Naive thymus-derived CD4-positive, alpha-beta T cell (primary cell): ENCODE data around the gene SLC38A1. TPM values are rescaled to one million over a fixed set of nuclear protein-coding genes. Genes with fewer than 3 reads are reported as not detected.
A peak's percentile ranks its signal among the peaks of the same experiment; 100 is the strongest.

Source experiments
- ATAC-seq: fragments of 150-1000 bp; cut with Tn5 transposase; 2 replicates; pipeline ENCODE4 v1.10.0; 2021; ENCODE audit warnings: mild to moderate bottlenecking, moderate library complexity
- CTCF ChIA-PET: fragments of 350-600 bp; sonication (Branson Sonifier 250); formaldehyde crosslinking; loops from one replicate; lab custom pipeline; 2021; ENCODE audit warnings: antibody characterized with exemption; lab: Charles Lee
- POLR2A ChIA-PET: fragments of 350-600 bp; sonication (Branson Sonifier 250); formaldehyde crosslinking; loops from one replicate; lab custom pipeline; 2021; ENCODE audit warnings: antibody characterized with exemption, inconsistent platforms; lab: Charles Lee
- DNase-seq, 9 donors: peaks; one replicate each; pipeline versions ENCODE4 v3.0.0 to v3.0.0-alpha.2; 2020 to 2022; ENCODE audit warnings: mixed read lengths in 1 of 9
- H3K27ac ChIP-seq: one replicate; pipeline ENCODE4 v1.7.0; 2013; ENCODE audit warnings: mild to moderate bottlenecking, low read depth, low read length, moderate library complexity
- H3K27me3 ChIP-seq, 2 donors: one replicate each; pipeline ENCODE4 v1.7.0; 2013; ENCODE audit warnings: low read length in 2 of 2, mild to moderate bottlenecking in 2 of 2, moderate library complexity in 2 of 2; ENCODE audit not compliant: control insufficient read depth in 2 of 2, insufficient read depth in 2 of 2
- H3K36me3 ChIP-seq, 3 experiments: 1 replicate in 2 of 3; 2 replicates in 1 of 3; pipeline ENCODE4 v1.7.0; 2013; ENCODE audit warnings: low read length in 3 of 3, mild to moderate bottlenecking in 3 of 3, moderate library complexity in 1 of 3; ENCODE audit not compliant: insufficient read depth in 3 of 3, control insufficient read depth in 2 of 3
- H3K4me1 ChIP-seq, 2 donors: one replicate each; pipeline ENCODE4 v1.7.0; 2013; ENCODE audit warnings: low read length in 2 of 2, mild to moderate bottlenecking in 2 of 2, moderate library complexity in 1 of 2; ENCODE audit not compliant: control insufficient read depth in 2 of 2, insufficient read depth in 2 of 2
- H3K4me3 ChIP-seq: 2 replicates; pipeline ENCODE4 v1.7.0; 2013; ENCODE audit warnings: mild to moderate bottlenecking, low read length
- H3K9me3 ChIP-seq, 3 experiments: 1 replicate in 2 of 3; 2 replicates in 1 of 3; pipeline ENCODE4 v1.7.0; 2013; ENCODE audit warnings: low read length in 3 of 3; ENCODE audit not compliant: control insufficient read depth in 2 of 3
- H3K27ac Mint-ChIP-seq, 9 donors: one replicate each; pipeline ENCODE4 v1.8.0; 2020 to 2022; ENCODE audit warnings: mixed read lengths in 9 of 9, mild to moderate bottlenecking in 8 of 9, moderate library complexity in 5 of 9, inconsistent platforms in 2 of 9
- H3K27me3 Mint-ChIP-seq, 5 donors: one replicate each; pipeline ENCODE4 v1.8.0; 2021 to 2022; ENCODE audit warnings: mixed read lengths in 5 of 5, mild to moderate bottlenecking in 1 of 5
- H3K36me3 Mint-ChIP-seq, 5 donors: one replicate each; pipeline ENCODE4 v1.8.0; 2020 to 2022; ENCODE audit warnings: mixed read lengths in 5 of 5, mild to moderate bottlenecking in 3 of 5, inconsistent platforms in 1 of 5
- H3K4me1 Mint-ChIP-seq, 7 donors: one replicate each; pipeline ENCODE4 v1.8.0; 2020 to 2022; ENCODE audit warnings: mixed read lengths in 7 of 7, mild to moderate bottlenecking in 3 of 7, inconsistent platforms in 1 of 7
- H3K4me3 Mint-ChIP-seq, 10 donors: one replicate each; pipeline ENCODE4 v1.8.0; 2020 to 2022; ENCODE audit warnings: mild to moderate bottlenecking in 10 of 10, mixed read lengths in 10 of 10, moderate library complexity in 6 of 10, inconsistent platforms in 2 of 10
- H3K9me3 Mint-ChIP-seq, 11 donors: one replicate each; pipeline ENCODE4 v1.8.0; 2020 to 2022; ENCODE audit warnings: mixed read lengths in 11 of 11, mild to moderate bottlenecking in 4 of 11, inconsistent platforms in 1 of 11, moderate library complexity in 1 of 11
- intact Hi-C, 2 donors: fragments of 100-400 bp; cut with micrococcal nuclease; formaldehyde crosslinking; loops; one replicate each; pipeline ENCODE4 v1.15.1; 2023
- polyA plus RNA-seq, 2 donors: library from polyadenylated mRNA; unstranded; fragments of 300-500 nt; fragmentation: Illumina TruSeq; gene quantifications; one replicate each; pipeline ENCODE4 v1.2.3, GENCODE V29; 2021
- total RNA-seq, 6 experiments: library from RNA in 5 of 6; stranded (reverse) in 5 of 6; gene quantifications; 1 replicate in 5 of 6; 2 replicates in 1 of 6; pipeline ENCODE4 v1.2.3 and lab custom pipeline; 2021 to 2026

Gene SLC38A1
- total and polyA plus RNA-seq, 7 experiments from 2014 or later, result 172 to 283 (median 249) TPM

DNA sequence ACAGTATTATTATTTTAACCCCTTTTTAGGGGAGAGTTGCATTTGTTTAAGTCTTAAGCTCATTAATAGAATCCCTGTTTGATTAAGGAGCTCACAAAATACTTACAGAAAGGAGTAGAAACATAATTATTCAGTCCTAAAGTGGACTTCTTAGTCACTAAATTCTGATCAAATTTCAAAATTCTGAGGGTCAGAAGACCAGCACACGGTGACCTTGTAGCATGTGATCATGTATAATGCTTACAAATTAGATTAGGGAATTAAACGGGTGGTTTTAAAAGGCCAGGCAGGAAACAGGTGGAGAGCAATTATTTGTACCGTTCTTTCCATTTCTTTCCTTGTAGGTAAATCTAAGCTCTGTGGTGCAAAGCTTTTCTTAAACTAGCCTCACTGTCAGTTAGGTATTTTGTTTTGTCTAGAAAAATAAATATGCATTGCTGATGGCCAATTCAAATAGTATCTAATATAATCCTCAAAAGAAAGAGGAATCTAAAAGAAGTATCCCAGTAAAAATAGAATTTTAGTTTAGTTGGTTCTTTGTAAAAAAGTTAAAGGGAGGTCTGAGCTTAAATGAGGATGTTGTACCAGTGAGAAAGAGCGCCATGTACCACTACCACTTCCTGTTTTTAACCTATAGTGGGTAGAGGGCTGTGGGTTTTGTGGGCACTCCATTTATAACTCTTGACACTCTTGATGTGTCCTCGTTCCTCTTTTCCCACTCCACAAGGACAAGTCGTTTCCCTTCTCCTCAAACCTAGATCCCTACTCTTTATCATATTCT is 51.1 kb downstream of the SLC38A1 start:
- ChIA-PET POLR2A (interaction anchor here (0.6 to 11.6 kb wide), 21 partner anchors 9 to 490 kb away, joined by 3 to 303 read pairs (median 4); partner anchors contain the start of gene SLC38A1), CTCF (interaction anchor here (0.6 to 3.3 kb wide), 9 partner anchors 10 to 1129 kb away, joined by 3 to 17 read pairs (median 3); partner anchors contain the start of gene SLC38A1)
- Mint-ChIP-seq H3K27me3 (no peaks in the 10 kb centered on the region), H3K4me1 (peaks cover 69 to 100% (median 98%) of the 10 kb centered on the region in 7 donors), H3K9me3 (no peaks in the 10 kb centered on the region), H3K36me3 (peaks cover 19 to 55% (median 25%) of the 10 kb centered on the region in 5 donors), H3K27ac (peak overlapping the region; percentile 89 to 100 (median 99)), H3K4me3 (peak overlapping the region; percentile 74 to 89 (median 81))
- no peaks in the 10 kb centered on the region for H3K9me3 ChIP-seq
- peaks cover 0 to 3% (median 0%) of the 10 kb centered on the region in 3 experiments for H3K36me3 ChIP-seq
- H3K27me3 ChIP-seq, result no peaks in the 10 kb centered on the region
- H3K4me3 ChIP-seq, result peak overlapping the region; percentile 41
- H3K27ac ChIP-seq, result peak overlapping the region; percentile 78
- intact Hi-C loops, result loop anchor here (1.0 to 10.0 kb wide), 10 partner anchors 7 to 1597 kb away; partner anchors contain the start of genes SLC38A2 (in 2 of the 2), ARID2 (in 1 of the 2), HDAC7 (in 1 of the 2) and RPAP3 (in 1 of the 2)
- peaks cover 95% of the 10 kb centered on the region in 2 donors for H3K4me1 ChIP-seq
- ATAC-seq, result peak; percentile 54
- DNase-seq, result peak in 8 of 9 donors; percentile 58 to 87 (median 84)

DNA sequence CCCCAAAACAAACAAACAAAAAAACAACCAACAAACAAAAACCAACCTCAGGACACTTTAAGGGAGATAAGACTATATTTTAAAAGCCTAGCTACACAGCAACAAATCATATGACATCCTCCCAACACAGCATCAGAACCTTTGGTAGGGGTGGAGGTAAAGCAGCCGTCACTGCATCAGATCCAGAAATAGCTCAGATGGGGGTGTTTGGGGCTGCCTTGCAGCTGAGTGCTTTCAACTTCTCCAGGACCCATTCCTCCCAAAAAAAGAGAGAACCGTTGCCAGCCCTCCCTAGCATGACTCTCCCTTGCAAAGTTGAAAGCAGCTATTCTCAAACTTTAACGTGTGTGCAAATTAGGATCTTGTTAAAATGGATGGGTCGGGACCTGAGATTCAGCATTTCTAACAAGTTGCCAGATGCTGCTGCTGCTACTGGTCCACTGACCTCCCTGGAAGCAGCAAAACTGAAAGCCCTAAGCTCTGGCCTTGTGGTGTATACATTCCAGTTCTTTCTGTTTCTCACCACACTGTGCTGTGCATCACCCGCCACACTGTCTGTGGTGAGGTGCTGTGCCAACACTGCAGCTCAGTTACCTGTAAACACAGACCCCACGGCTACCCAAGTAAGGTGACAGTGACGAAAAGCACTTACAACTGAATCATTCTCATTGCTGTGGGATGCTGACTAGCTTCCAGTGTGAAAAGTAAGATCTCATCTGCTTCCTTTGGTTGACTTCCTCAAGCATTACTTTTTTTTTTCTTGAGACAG is 54.0 kb downstream of the SLC38A1 start:
- Mint-ChIP-seq H3K9me3 (peaks cover 0 to 2% (median 0%) of the 10 kb centered on the region in 11 donors), H3K4me3 (peak overlapping the region; percentile 74 to 86 (median 84)), H3K27me3 (no peaks in the 10 kb centered on the region), H3K36me3 (peaks cover 23 to 64% (median 32%) of the 10 kb centered on the region in 5 donors), H3K27ac (peak overlapping the region; percentile 89 to 100 (median 99)), H3K4me1 (peaks cover 63 to 100% (median 98%) of the 10 kb centered on the region in 7 donors)
- peaks cover 0 to 5% (median 3%) of the 10 kb centered on the region in 3 experiments for H3K36me3 ChIP-seq
- intact Hi-C loops, result loop anchor here (1.0 to 10.0 kb wide), 15 partner anchors 36 to 1600 kb away; partner anchors contain the start of genes SCAF11 (in 2 of the 2), HDAC7 (in 1 of the 2) and RPAP3 (in 1 of the 2)
- peak; percentile 42 to 93 (median 89) for DNase-seq
- ATAC-seq, result peak; percentile 88
- ChIA-PET POLR2A (interaction anchor here (0.6 to 11.6 kb wide), 27 partner anchors 6 to 487 kb away, joined by 3 to 303 read pairs (median 4); partner anchors contain the start of gene SLC38A1), CTCF (interaction anchor here (0.6 to 1.6 kb wide), 6 partner anchors 10 to 1084 kb away, joined by 3 to 13 read pairs (median 4); partner anchors contain the start of gene SLC38A1)
- peaks cover 95% of the 10 kb centered on the region in 2 donors for H3K4me1 ChIP-seq
- peak overlapping the region; percentile 78 for H3K27ac ChIP-seq
- no peaks in the 10 kb centered on the region for H3K27me3 ChIP-seq
- no peaks in the 10 kb centered on the region for H3K9me3 ChIP-seq
- H3K4me3 ChIP-seq, result peak overlapping the region; percentile 33

DNA sequence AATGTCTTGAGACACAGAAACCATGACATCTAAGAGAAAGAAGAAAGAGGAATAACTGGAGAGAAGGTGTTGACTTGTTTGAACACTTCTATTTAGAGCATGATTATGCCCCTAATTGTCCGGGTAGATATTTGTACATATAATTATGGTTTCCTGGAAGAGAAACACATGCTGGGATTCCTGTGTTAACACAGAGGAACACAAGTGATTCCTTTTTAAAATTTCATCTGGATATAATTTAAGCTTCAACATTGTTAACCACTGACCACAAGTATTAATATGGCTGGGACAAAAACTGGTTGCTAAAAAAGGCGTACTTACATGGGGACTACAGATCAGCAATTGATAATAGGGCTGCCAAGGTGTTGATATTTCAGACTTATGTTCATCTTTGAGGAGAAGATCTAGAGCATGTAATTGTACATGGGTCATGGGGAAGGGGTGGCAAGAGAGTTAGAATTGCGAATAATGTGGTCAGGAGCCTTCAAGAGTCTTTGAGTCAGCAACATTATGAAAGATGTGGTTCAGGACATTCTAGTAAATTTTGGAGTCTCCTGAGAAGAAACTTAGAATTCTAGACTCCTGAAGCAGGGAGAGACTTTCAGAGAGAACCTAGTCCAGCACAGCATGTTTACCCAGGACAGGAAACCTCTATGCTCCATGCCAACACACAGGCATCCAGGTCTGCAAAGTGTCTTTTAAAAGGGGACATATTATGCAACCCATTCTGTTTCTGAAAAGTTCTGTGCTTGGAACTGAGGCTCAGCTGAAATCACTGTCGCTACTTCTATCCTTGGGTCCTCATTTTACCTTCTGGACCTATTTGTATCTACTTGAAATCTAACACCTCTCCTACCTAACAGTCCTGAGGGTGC is 56.5 kb downstream of the SLC38A1 start:
- H3K27ac ChIP-seq, result peak overlapping the region; percentile 78
- no peak for DNase-seq
- peak overlapping the region; percentile 74 to 100 (median 98) for H3K27ac Mint-ChIP-seq
- peaks cover 0 to 7% (median 3%) of the 10 kb centered on the region in 3 experiments for H3K36me3 ChIP-seq
- POLR2A ChIA-PET, result interaction anchor here (0.6 to 11.6 kb wide), 3 partner anchors 54 to 356 kb away, joined by 3 to 303 read pairs (median 11); partner anchors contain the start of gene SLC38A1
- H3K4me1 Mint-ChIP-seq, result peaks cover 57 to 100% (median 98%) of the 10 kb centered on the region in 7 donors
- intact Hi-C loops, result loop anchor here in 1 of 2 donors (5.0 to 10.0 kb wide), 2 partner anchors 450 to 1602 kb away; partner anchors contain the start of gene HDAC7
- ATAC-seq, result no peak
- no peaks in the 10 kb centered on the region for H3K27me3 ChIP-seq
- no peak overlapping the region for H3K4me3 ChIP-seq
- no peaks in the 10 kb centered on the region for H3K9me3 ChIP-seq
- H3K36me3 Mint-ChIP-seq, result peaks cover 23 to 50% (median 34%) of the 10 kb centered on the region in 5 donors
- CTCF ChIA-PET, result no interaction called here
- peaks cover 86 to 93% of the 10 kb centered on the region in 2 donors for H3K4me1 ChIP-seq
- H3K27me3 Mint-ChIP-seq, result no peaks in the 10 kb centered on the region
- H3K4me3 Mint-ChIP-seq, result peak overlapping the region in 8 of 10 donors; percentile 9 to 73 (median 36)
- H3K9me3 Mint-ChIP-seq, result peaks cover 0 to 2% (median 0%) of the 10 kb centered on the region in 11 donors

DNA sequence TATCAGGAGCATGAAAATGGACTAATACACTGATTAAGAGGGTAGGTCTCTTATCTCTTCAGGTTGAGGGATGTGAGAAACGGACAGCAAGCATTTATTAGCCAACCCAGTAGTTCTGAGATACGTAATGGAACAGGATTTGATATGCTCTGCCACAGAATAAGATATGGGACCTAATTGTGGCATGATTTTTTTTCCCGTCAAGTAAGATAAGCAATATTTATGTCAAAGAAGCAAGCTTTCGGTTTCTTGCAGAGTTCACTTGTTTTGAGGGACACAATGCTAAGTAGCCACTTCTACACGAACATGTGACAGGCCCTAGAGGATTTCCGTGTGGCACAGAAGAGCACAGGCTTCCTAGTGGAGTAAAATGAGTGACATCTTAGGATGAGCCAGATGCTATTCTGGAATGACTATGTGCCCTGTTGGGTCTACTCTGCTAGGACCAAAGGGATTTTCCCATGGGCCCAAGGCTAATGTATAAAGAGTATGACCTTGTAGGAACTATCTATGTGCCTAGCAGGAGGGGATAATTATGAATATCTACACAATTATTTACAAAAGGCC is 57.9 kb downstream of the SLC38A1 start:
- no peak for ATAC-seq

More for the DNA sequence above, 57.9 kb downstream of the SLC38A1 start:
- Mint-ChIP-seq H3K9me3 (peaks cover 0 to 2% (median 0%) of the 10 kb centered on the region in 11 donors), H3K36me3 (peaks cover 23 to 54% (median 43%) of the 10 kb centered on the region in 5 donors), H3K4me3 (peak overlapping the region in 9 of 10 donors; percentile 47 to 76 (median 71)), H3K27ac (peak overlapping the region; percentile 89 to 100 (median 98)), H3K27me3 (no peaks in the 10 kb centered on the region), H3K4me1 (peaks cover 49 to 99% (median 99%) of the 10 kb centered on the region in 7 donors)
- CTCF ChIA-PET, result no interaction called here
- peaks cover 73 to 79% of the 10 kb centered on the region in 2 donors for H3K4me1 ChIP-seq
- POLR2A ChIA-PET, result interaction anchor here (1.9 to 7.6 kb wide), 3 partner anchors 8 to 59 kb away, joined by 5 to 78 read pairs (median 73); partner anchors contain the start of gene SLC38A1
- no peak overlapping the region for H3K4me3 ChIP-seq
- peaks cover under 1 to 17% (median 9%) of the 10 kb centered on the region in 3 experiments for H3K36me3 ChIP-seq
- H3K27me3 ChIP-seq, result no peaks in the 10 kb centered on the region
- no peaks in the 10 kb centered on the region for H3K9me3 ChIP-seq
- H3K27ac ChIP-seq, result peak overlapping the region; percentile 78
- DNase-seq, result no peak
- intact Hi-C loops, result loop anchor here (1.0 to 10.0 kb wide), 8 partner anchors 7 to 1604 kb away; partner anchors contain the start of genes HDAC7 (in 1 of the 2), SLC38A1 (in 1 of the 2) and SLC38A2 (in 1 of the 2)
